Measurements from ENCODE around the gene PCDH10.
A peak's percentile ranks its signal among the peaks of the same experiment; 100 is the strongest.

The PCDH10 gene

GRCh38 chr4:133148690-133149363, at the start of gene PCDH10:
PCDH10 (plus strand) TSS chr4:133149294; CDS start chr4:133150141, 847 bp downstream.
- peaks cover 21% of the 10 kb centered on the region for H3K27me3 ChIP-seq (ENCODE audit: control insufficient read depth, insufficient read depth, low read length)
- H3K36me3 ChIP-seq (ENCODE audit: control insufficient read depth, insufficient read depth, low read length): no peaks in the 10 kb centered on the region
- peaks cover 13% of the 10 kb centered on the region for H3K4me1 ChIP-seq (ENCODE audit: control insufficient read depth, insufficient read depth, low read length)
- no peak within 1 kb of the TSS for H3K27ac ChIP-seq (ENCODE audit: low read depth, low read length)
- peak within 1 kb of the TSS; percentile 70 for H3K4me3 ChIP-seq (ENCODE audit: low read length)
- no peak within 1 kb of the TSS for H3K9ac ChIP-seq (ENCODE audit: low read length)

GRCh38 chr4:133102043-133102442, 47.1 kb upstream of the PCDH10 start:
- Histone ChIP-seq H3K27ac (ENCODE audit: low read depth, low read length) (no peak overlapping the region), H3K27me3 (ENCODE audit: control insufficient read depth, insufficient read depth, low read length) (no peaks in the 10 kb centered on the region), H3K9ac (ENCODE audit: low read length) (no peak overlapping the region), H3K4me3 (ENCODE audit: low read length) (no peak overlapping the region), H3K4me1 (ENCODE audit: control insufficient read depth, insufficient read depth, low read length) (no peaks in the 10 kb centered on the region), H3K36me3 (ENCODE audit: control insufficient read depth, insufficient read depth, low read length) (no peaks in the 10 kb centered on the region)

- no peak overlapping the region for H3K27ac ChIP-seq (ENCODE audit: low read depth, low read length)
- no peak overlapping the region for H3K4me3 ChIP-seq (ENCODE audit: low read length)
- H3K9ac ChIP-seq (ENCODE audit: low read length): no peak overlapping the region
- no peaks in the 10 kb centered on the region for H3K27me3 ChIP-seq (ENCODE audit: control insufficient read depth, insufficient read depth, low read length)
- H3K4me1 ChIP-seq (ENCODE audit: control insufficient read depth, insufficient read depth, low read length): no peaks in the 10 kb centered on the region
- no peaks in the 10 kb centered on the region for H3K36me3 ChIP-seq (ENCODE audit: control insufficient read depth, insufficient read depth, low read length)
Measured at GRCh38 chr4:133102612-133103409, 46.3 kb upstream of the PCDH10 start.

- H3K4me3 ChIP-seq (ENCODE audit: low read length): no peak overlapping the region
- H3K9ac ChIP-seq (ENCODE audit: low read length): no peak overlapping the region
- no peaks in the 10 kb centered on the region for H3K4me1 ChIP-seq (ENCODE audit: control insufficient read depth, insufficient read depth, low read length)
- H3K27me3 ChIP-seq (ENCODE audit: control insufficient read depth, insufficient read depth, low read length): no peaks in the 10 kb centered on the region
- H3K36me3 ChIP-seq (ENCODE audit: control insufficient read depth, insufficient read depth, low read length): no peaks in the 10 kb centered on the region
- H3K27ac ChIP-seq (ENCODE audit: low read depth, low read length): no peak overlapping the region
Measured at GRCh38 chr4:133112641-133113040, 36.5 kb upstream of the PCDH10 start.

GRCh38 chr4:133124746-133125145, 24.3 kb upstream of the PCDH10 start:
- Histone ChIP-seq H3K36me3 (ENCODE audit: control insufficient read depth, insufficient read depth, low read length) (no peaks in the 10 kb centered on the region), H3K27me3 (ENCODE audit: control insufficient read depth, insufficient read depth, low read length) (no peaks in the 10 kb centered on the region), H3K9ac (ENCODE audit: low read length) (no peak overlapping the region), H3K4me3 (ENCODE audit: low read length) (no peak overlapping the region), H3K27ac (ENCODE audit: low read depth, low read length) (no peak overlapping the region), H3K4me1 (ENCODE audit: control insufficient read depth, insufficient read depth, low read length) (no peaks in the 10 kb centered on the region)

GRCh38 chr4:133127500-133127899, 21.6 kb upstream of the PCDH10 start:
- no peak overlapping the region for H3K4me3 ChIP-seq (ENCODE audit: low read length)
- no peaks in the 10 kb centered on the region for H3K4me1 ChIP-seq (ENCODE audit: control insufficient read depth, insufficient read depth, low read length)
- H3K27ac ChIP-seq (ENCODE audit: low read depth, low read length): no peak overlapping the region
- H3K9ac ChIP-seq (ENCODE audit: low read length): no peak overlapping the region
- H3K36me3 ChIP-seq (ENCODE audit: control insufficient read depth, insufficient read depth, low read length): no peaks in the 10 kb centered on the region
- H3K27me3 ChIP-seq (ENCODE audit: control insufficient read depth, insufficient read depth, low read length): no peaks in the 10 kb centered on the region

- Histone ChIP-seq H3K4me3 (ENCODE audit: low read length) (no peak overlapping the region), H3K9ac (ENCODE audit: low read length) (no peak overlapping the region), H3K27me3 (ENCODE audit: control insufficient read depth, insufficient read depth, low read length) (no peaks in the 10 kb centered on the region), H3K27ac (ENCODE audit: low read depth, low read length) (no peak overlapping the region), H3K4me1 (ENCODE audit: control insufficient read depth, insufficient read depth, low read length) (no peaks in the 10 kb centered on the region), H3K36me3 (ENCODE audit: control insufficient read depth, insufficient read depth, low read length) (no peaks in the 10 kb centered on the region)
Measured at GRCh38 chr4:133129237-133129636, 19.9 kb upstream of the PCDH10 start.

GRCh38 chr4:133130171-133130570, 18.9 kb upstream of the PCDH10 start:
- no peaks in the 10 kb centered on the region for H3K4me1 ChIP-seq (ENCODE audit: control insufficient read depth, insufficient read depth, low read length)
- H3K27me3 ChIP-seq (ENCODE audit: control insufficient read depth, insufficient read depth, low read length): no peaks in the 10 kb centered on the region
- no peak overlapping the region for H3K27ac ChIP-seq (ENCODE audit: low read depth, low read length)
- H3K9ac ChIP-seq (ENCODE audit: low read length): no peak overlapping the region
- H3K4me3 ChIP-seq (ENCODE audit: low read length): no peak overlapping the region
- H3K36me3 ChIP-seq (ENCODE audit: control insufficient read depth, insufficient read depth, low read length): no peaks in the 10 kb centered on the region

- no peaks in the 10 kb centered on the region for H3K4me1 ChIP-seq (ENCODE audit: control insufficient read depth, insufficient read depth, low read length)
- H3K9ac ChIP-seq (ENCODE audit: low read length): no peak overlapping the region
- H3K27ac ChIP-seq (ENCODE audit: low read depth, low read length): no peak overlapping the region
- H3K4me3 ChIP-seq (ENCODE audit: low read length): no peak overlapping the region
- no peaks in the 10 kb centered on the region for H3K27me3 ChIP-seq (ENCODE audit: control insufficient read depth, insufficient read depth, low read length)
- H3K36me3 ChIP-seq (ENCODE audit: control insufficient read depth, insufficient read depth, low read length): no peaks in the 10 kb centered on the region
Measured at GRCh38 chr4:133131829-133132460, 17.1 kb upstream of the PCDH10 start.

GRCh38 chr4:133136833-133137232, 12.3 kb upstream of the PCDH10 start:
- no peaks in the 10 kb centered on the region for H3K36me3 ChIP-seq (ENCODE audit: control insufficient read depth, insufficient read depth, low read length)
- no peaks in the 10 kb centered on the region for H3K27me3 ChIP-seq (ENCODE audit: control insufficient read depth, insufficient read depth, low read length)
- H3K27ac ChIP-seq (ENCODE audit: low read depth, low read length): no peak overlapping the region
- no peak overlapping the region for H3K4me3 ChIP-seq (ENCODE audit: low read length)
- no peaks in the 10 kb centered on the region for H3K4me1 ChIP-seq (ENCODE audit: control insufficient read depth, insufficient read depth, low read length)
- H3K9ac ChIP-seq (ENCODE audit: low read length): no peak overlapping the region

GRCh38 chr4:133137571-133137970, 11.5 kb upstream of the PCDH10 start:
- Histone ChIP-seq H3K27me3 (ENCODE audit: control insufficient read depth, insufficient read depth, low read length) (no peaks in the 10 kb centered on the region), H3K27ac (ENCODE audit: low read depth, low read length) (no peak overlapping the region), H3K4me3 (ENCODE audit: low read length) (no peak overlapping the region), H3K36me3 (ENCODE audit: control insufficient read depth, insufficient read depth, low read length) (no peaks in the 10 kb centered on the region), H3K4me1 (ENCODE audit: control insufficient read depth, insufficient read depth, low read length) (no peaks in the 10 kb centered on the region), H3K9ac (ENCODE audit: low read length) (no peak overlapping the region)

- H3K4me1 ChIP-seq (ENCODE audit: control insufficient read depth, insufficient read depth, low read length): no peaks in the 10 kb centered on the region
- no peaks in the 10 kb centered on the region for H3K36me3 ChIP-seq (ENCODE audit: control insufficient read depth, insufficient read depth, low read length)
- H3K27ac ChIP-seq (ENCODE audit: low read depth, low read length): no peak overlapping the region
- H3K9ac ChIP-seq (ENCODE audit: low read length): no peak overlapping the region
- H3K27me3 ChIP-seq (ENCODE audit: control insufficient read depth, insufficient read depth, low read length): no peaks in the 10 kb centered on the region
- no peak overlapping the region for H3K4me3 ChIP-seq (ENCODE audit: low read length)
Measured at GRCh38 chr4:133143775-133144430, 5.2 kb upstream of the PCDH10 start.

Measured in rectal smooth muscle tissue (tissue), 1 donor.